ENCODE measurements around the gene CNOT1. TPM values are rescaled to one million over a fixed set of nuclear protein-coding genes. Genes with fewer than 3 reads are reported as not detected.
"Not testable (repeated sequence)": the region's sequence is repeated elsewhere in the genome, so short reads cannot be mapped to it uniquely, and the experiment has no call there.

The CNOT1 gene
- polyA plus RNA-seq, 2 donors = 53.7 to 105 TPM

DNA sequence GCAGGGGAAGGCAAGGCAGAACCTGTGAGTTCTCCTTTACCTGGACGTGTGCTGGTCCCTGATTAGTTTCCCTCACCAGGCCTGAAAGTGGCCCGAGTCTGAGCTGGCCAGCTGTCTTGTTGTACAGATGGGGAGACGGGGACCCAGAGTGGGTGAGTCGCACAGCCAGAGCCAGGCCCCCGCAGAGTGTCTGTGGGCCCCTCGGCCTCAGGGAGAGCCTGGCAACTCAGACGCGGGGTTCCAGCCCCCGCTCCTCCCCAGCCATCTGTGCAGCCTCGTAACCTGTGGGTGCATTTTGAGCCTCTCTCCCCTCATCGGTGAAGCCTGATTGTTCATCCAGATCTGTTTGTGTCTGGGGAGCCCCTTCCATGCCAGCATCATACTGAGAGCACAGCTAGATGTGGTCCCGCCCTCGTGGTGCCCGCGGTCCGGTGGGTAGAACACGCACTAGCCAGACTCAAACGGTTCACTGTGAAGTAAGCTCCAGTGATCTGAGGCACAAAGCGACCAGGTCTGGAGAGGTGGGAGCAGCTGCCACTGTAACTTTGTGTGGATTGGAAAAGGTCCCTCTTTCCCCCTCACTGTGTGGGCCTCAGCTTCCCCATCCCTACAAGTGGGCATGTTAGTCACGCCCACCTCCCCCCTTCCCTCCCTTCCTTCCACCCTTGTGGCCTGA is 135.7 kb downstream of the CNOT1 start:
- Histone ChIP-seq H3K4me3 (ENCODE audit: low read depth in 1 of 2, low read length in 2 of 2) (no peak overlapping the region), H3K36me3 (ENCODE audit: control insufficient read depth in 2 of 2, insufficient read depth in 2 of 2, low read length in 1 of 2) (peaks cover 0 to 4% of the 10 kb centered on the region in 2 donors), H3K9me3 (ENCODE audit: control insufficient read depth in 2 of 2, insufficient read depth in 1 of 2, low read depth in 1 of 2, low read length in 1 of 2) (no peaks in the 10 kb centered on the region), H3K4me1 (ENCODE audit: control insufficient read depth in 2 of 2, insufficient read depth in 2 of 2, low read length in 1 of 2) (peaks cover 0 to 4% of the 10 kb centered on the region in 2 donors), H3K27me3 (ENCODE audit: control insufficient read depth in 1 of 2, insufficient read depth in 2 of 2, low read length in 2 of 2) (no peaks in the 10 kb centered on the region), H3K27ac (ENCODE audit: low read depth in 2 of 2, low read length in 1 of 2) (no peak overlapping the region)
- 77 to 82% methylated on average over 20 of the region's 20 CpGs for WGBS, 2 donors

DNA sequence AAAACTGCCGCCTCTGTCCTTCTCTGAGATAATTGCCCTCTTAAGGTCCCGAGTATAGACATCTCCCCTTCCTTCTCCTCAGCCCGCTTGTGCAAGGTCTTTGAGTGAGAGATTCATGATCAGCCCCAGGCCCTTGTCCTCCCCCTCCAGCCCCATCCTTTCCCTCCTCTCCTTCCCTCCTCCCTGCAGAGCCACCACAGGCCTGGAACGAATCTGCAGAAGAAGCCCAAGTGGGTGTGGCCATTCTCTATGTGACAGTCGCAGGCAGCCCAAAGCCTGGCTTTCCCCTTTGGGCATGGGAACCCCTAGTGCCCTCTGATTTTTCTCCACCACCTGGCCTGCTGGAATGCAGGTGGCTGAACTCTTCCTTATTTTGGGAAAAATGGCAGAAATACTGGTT is 136.9 kb downstream of the CNOT1 start:
- Histone ChIP-seq H3K4me1 (ENCODE audit: control insufficient read depth in 2 of 2, insufficient read depth in 2 of 2, low read length in 1 of 2) (peaks cover 0 to 6% of the 10 kb centered on the region in 2 donors), H3K27me3 (ENCODE audit: control insufficient read depth in 1 of 2, insufficient read depth in 2 of 2, low read length in 2 of 2) (no peaks in the 10 kb centered on the region), H3K27ac (ENCODE audit: low read depth in 2 of 2, low read length in 1 of 2) (no peak overlapping the region), H3K36me3 (ENCODE audit: control insufficient read depth in 2 of 2, insufficient read depth in 2 of 2, low read length in 1 of 2) (peaks cover 0 to 4% of the 10 kb centered on the region in 2 donors), H3K4me3 (ENCODE audit: low read depth in 1 of 2, low read length in 2 of 2) (no peak overlapping the region), H3K9me3 (ENCODE audit: control insufficient read depth in 2 of 2, insufficient read depth in 1 of 2, low read depth in 1 of 2, low read length in 1 of 2) (no peaks in the 10 kb centered on the region)
- 55% methylated on average over 5 of the region's 5 CpGs for WGBS, 2 donors

DNA sequence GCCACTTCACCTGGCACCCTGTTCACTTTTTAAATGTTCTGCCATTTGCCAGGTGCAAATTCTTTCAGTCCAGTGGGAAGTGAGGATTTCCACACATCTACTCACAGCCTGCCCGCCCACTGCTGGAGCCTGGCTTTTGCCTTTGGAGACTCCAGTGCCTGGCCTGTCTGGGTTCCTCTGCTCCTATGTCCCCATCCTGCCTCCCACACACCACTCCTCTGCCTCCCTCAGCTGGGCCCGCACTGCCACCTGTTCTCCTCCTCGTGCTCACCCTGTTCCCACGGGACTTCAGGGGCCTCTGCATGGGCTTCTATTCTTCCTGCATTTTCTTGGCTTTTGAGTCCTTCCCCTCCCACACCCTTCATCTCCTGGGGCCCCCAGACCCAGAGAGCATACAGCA is 137.6 kb downstream of the CNOT1 start:
- Histone ChIP-seq H3K4me1 (ENCODE audit: control insufficient read depth in 2 of 2, insufficient read depth in 2 of 2, low read length in 1 of 2) (peaks cover 3 to 9% of the 10 kb centered on the region in 2 donors), H3K36me3 (ENCODE audit: control insufficient read depth in 2 of 2, insufficient read depth in 2 of 2, low read length in 1 of 2) (peaks cover 0 to 4% of the 10 kb centered on the region in 2 donors), H3K4me3 (ENCODE audit: low read depth in 1 of 2, low read length in 2 of 2) (no peak overlapping the region), H3K27me3 (ENCODE audit: control insufficient read depth in 1 of 2, insufficient read depth in 2 of 2, low read length in 2 of 2) (no peaks in the 10 kb centered on the region), H3K27ac (ENCODE audit: low read depth in 2 of 2, low read length in 1 of 2) (no peak overlapping the region), H3K9me3 (ENCODE audit: control insufficient read depth in 2 of 2, insufficient read depth in 1 of 2, low read depth in 1 of 2, low read length in 1 of 2) (no peaks in the 10 kb centered on the region)
- WGBS, 2 donors = 75 to 76% methylated on average over 4 of the region's 4 CpGs

DNA sequence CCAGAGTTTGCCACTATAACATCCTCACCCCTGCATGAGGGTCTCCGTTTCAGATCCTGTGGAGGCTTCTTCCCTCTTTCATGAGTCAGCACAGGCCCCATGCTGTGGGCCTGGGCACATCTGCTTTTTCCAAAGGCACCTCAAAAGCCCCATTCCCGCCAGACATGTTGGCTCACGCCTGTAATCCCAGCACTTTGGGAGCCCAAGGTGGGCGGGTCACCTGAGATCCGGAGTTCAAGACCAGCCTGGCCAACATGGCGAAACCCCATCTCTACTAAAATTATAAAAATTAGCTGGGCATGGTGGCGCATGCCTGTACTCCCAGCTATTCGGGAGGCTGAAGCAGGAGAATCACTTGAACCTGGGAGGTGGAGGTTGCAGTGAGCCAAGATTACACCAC is 139.1 kb downstream of the CNOT1 start:
- not testable (repeated sequence) for H3K27me3 ChIP-seq (ENCODE audit: control insufficient read depth in 1 of 2, insufficient read depth in 2 of 2, low read length in 2 of 2); H3K9me3 ChIP-seq (ENCODE audit: control insufficient read depth in 2 of 2, insufficient read depth in 1 of 2, low read depth in 1 of 2, low read length in 1 of 2); H3K36me3 ChIP-seq (ENCODE audit: control insufficient read depth in 2 of 2, insufficient read depth in 2 of 2, low read length in 1 of 2); H3K4me1 ChIP-seq (ENCODE audit: control insufficient read depth in 2 of 2, insufficient read depth in 2 of 2, low read length in 1 of 2); H3K4me3 ChIP-seq (ENCODE audit: low read depth in 1 of 2, low read length in 2 of 2); H3K27ac ChIP-seq (ENCODE audit: low read depth in 2 of 2, low read length in 1 of 2)
- WGBS, 2 donors = 85 to 90% methylated on average over 8 of the region's 8 CpGs

DNA sequence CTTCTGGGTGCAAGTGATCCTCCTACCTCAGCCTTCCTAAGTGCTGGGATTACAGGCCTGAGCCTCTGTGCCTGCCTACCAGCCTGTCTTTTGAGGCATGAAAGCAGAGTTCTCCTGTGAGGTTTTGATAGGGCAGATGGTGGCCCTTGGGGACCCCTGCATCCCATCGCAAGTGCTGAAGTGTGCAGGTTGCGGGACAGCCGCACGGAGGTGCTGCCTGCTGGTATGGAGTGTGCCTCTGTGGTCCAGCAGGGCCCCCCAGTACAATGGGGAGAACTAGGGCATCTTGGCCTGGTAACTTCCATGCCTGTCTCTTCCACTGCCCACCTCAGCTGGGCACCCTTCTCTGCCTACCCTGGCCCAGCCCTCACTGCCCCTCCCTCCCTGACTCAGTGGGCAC is 139.6 kb downstream of the CNOT1 start:
- Histone ChIP-seq H3K4me1 (ENCODE audit: control insufficient read depth in 2 of 2, insufficient read depth in 2 of 2, low read length in 1 of 2) (peaks cover 3 to 5% of the 10 kb centered on the region in 2 donors), H3K9me3 (ENCODE audit: control insufficient read depth in 2 of 2, insufficient read depth in 1 of 2, low read depth in 1 of 2, low read length in 1 of 2) (no peaks in the 10 kb centered on the region), H3K4me3 (ENCODE audit: low read depth in 1 of 2, low read length in 2 of 2) (no peak overlapping the region), H3K27me3 (ENCODE audit: control insufficient read depth in 1 of 2, insufficient read depth in 2 of 2, low read length in 2 of 2) (no peaks in the 10 kb centered on the region), H3K36me3 (ENCODE audit: control insufficient read depth in 2 of 2, insufficient read depth in 2 of 2, low read length in 1 of 2) (peaks cover 0 to 4% of the 10 kb centered on the region in 2 donors), H3K27ac (ENCODE audit: low read depth in 2 of 2, low read length in 1 of 2) (no peak overlapping the region)
- WGBS, 2 donors = 94 to 96% methylated on average over 4 of the region's 4 CpGs

DNA sequence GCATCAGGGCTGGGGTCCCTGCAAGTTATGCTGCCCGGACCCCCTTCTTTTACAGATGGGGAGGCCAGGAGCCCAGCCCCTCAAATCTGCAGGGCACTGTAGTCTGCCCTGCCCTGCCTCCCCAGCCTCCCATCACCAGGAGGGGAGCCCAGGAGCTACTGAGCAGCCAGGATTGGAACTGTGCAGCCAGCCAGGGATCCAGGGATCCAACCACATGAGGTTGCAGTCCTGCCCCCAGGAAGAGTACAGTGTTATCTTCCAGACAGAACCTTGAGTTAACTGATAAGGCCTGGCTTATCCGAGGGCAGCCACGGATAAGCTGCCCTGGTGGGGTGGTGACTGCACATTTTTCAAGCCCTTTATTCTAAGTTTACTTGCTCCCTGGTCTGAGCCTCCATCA is 141.1 kb downstream of the CNOT1 start:
- H3K4me3 ChIP-seq (ENCODE audit: low read depth in 1 of 2, low read length in 2 of 2) = no peak overlapping the region
- H3K9me3 ChIP-seq (ENCODE audit: control insufficient read depth in 2 of 2, insufficient read depth in 1 of 2, low read depth in 1 of 2, low read length in 1 of 2) = no peaks in the 10 kb centered on the region
- peaks cover 3 to 5% of the 10 kb centered on the region in 2 donors for H3K4me1 ChIP-seq (ENCODE audit: control insufficient read depth in 2 of 2, insufficient read depth in 2 of 2, low read length in 1 of 2)
- no peaks in the 10 kb centered on the region for H3K36me3 ChIP-seq (ENCODE audit: control insufficient read depth in 2 of 2, insufficient read depth in 2 of 2, low read length in 1 of 2)
- H3K27ac ChIP-seq (ENCODE audit: low read depth in 2 of 2, low read length in 1 of 2) = no peak overlapping the region
- no peaks in the 10 kb centered on the region for H3K27me3 ChIP-seq (ENCODE audit: control insufficient read depth in 1 of 2, insufficient read depth in 2 of 2, low read length in 2 of 2)
- WGBS, 2 donors = 62 to 72% methylated on average over 3 of the region's 3 CpGs

DNA sequence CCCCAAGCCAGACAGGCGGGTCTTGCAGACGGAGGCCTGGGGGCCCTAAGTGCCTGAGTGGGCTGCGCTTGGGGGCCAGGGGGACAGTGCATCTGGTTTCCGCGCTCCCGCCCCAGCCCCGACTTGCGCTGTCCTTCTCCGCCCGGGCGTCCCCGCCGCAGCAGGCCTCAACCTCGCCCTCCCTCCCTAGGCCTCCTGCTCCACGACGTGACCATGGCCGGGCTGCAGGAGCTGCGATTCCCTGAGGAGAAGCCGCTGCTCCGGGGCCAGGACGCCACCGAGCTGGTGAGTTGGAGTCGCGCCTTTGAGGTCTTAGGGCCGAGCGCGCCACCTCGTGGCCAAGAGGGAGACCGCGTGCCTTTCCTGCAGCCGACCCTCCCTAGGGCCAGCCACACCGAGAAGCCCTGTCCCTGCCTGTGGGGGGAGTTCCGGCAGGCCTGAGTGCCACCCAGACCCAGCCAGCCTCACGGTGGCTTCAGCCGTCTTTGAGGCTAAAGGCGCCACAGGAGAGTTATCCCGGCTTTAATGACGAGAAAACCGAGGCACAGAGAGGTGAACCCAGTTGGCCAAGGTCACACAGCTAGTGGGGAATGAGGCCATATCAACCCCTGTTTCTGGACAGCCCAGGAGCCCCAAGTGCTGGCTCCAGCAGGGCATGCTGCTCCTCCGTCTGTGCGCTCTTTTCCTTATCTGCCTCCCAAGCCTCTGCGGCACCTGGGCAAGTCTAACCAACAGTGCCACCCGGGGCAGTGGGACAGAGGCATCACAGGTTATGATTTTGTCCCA is 141.9 kb downstream of the CNOT1 start:
- WGBS, 2 donors = 17 to 21% methylated on average over 34 to 43 of the region's 43 CpGs
- H3K4me3 ChIP-seq (ENCODE audit: low read depth in 1 of 2, low read length in 2 of 2) = no peak overlapping the region

DNA sequence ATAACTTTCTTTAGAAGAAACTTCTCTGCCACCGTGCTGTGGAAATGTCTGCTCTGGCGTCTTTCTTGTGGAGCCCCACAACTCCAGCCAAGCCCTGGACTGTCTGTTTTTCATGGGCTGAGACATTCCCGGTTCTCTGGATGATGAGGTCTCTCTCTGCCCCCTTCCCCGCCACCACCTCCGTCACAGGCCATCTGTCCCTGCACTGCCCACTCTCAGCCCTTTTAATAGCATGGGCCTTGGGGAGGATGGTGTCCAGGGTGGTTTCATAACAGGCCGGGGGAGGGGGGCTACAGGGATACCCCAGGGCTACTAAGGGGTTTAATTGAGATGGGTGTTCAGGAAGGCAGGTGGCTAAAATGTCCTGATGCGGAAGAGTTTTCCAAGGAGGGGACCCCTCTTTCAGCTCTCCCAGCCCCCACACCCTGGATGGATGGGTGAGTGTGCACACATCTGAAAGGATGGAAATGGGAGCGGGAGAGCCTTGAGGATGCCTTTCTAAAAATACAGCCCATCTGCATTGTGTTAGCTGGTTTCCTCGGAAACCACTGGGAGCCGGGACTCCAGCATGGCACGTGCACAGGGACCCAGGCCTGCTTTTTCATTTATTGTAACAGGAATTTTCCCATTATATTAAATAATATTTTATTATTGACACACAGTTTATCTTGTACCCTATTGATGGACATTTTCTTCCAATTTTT is 144.3 kb downstream of the CNOT1 start:
- 70 to 74% methylated on average over 11 of the region's 11 CpGs for WGBS, 2 donors
- H3K27me3 ChIP-seq (ENCODE audit: control insufficient read depth in 1 of 2, insufficient read depth in 2 of 2, low read length in 2 of 2) = no peaks in the 10 kb centered on the region
- no peak overlapping the region for H3K27ac ChIP-seq (ENCODE audit: low read depth in 2 of 2, low read length in 1 of 2)
- H3K36me3 ChIP-seq (ENCODE audit: control insufficient read depth in 2 of 2, insufficient read depth in 2 of 2, low read length in 1 of 2) = no peaks in the 10 kb centered on the region
- H3K9me3 ChIP-seq (ENCODE audit: control insufficient read depth in 2 of 2, insufficient read depth in 1 of 2, low read depth in 1 of 2, low read length in 1 of 2) = no peaks in the 10 kb centered on the region
- peaks cover 3 to 5% of the 10 kb centered on the region in 2 donors for H3K4me1 ChIP-seq (ENCODE audit: control insufficient read depth in 2 of 2, insufficient read depth in 2 of 2, low read length in 1 of 2)
- no peak overlapping the region for H3K4me3 ChIP-seq (ENCODE audit: low read depth in 1 of 2, low read length in 2 of 2)

More for the DNA sequence above, 141.9 kb downstream of the CNOT1 start:
- Histone ChIP-seq H3K27ac (ENCODE audit: low read depth in 2 of 2, low read length in 1 of 2) (no peak overlapping the region), H3K27me3 (ENCODE audit: control insufficient read depth in 1 of 2, insufficient read depth in 2 of 2, low read length in 2 of 2) (no peaks in the 10 kb centered on the region), H3K4me1 (ENCODE audit: control insufficient read depth in 2 of 2, insufficient read depth in 2 of 2, low read length in 1 of 2) (peaks cover 3 to 5% of the 10 kb centered on the region in 2 donors), H3K9me3 (ENCODE audit: control insufficient read depth in 2 of 2, insufficient read depth in 1 of 2, low read depth in 1 of 2, low read length in 1 of 2) (no peaks in the 10 kb centered on the region), H3K36me3 (ENCODE audit: control insufficient read depth in 2 of 2, insufficient read depth in 2 of 2, low read length in 1 of 2) (no peaks in the 10 kb centered on the region)

DNA sequence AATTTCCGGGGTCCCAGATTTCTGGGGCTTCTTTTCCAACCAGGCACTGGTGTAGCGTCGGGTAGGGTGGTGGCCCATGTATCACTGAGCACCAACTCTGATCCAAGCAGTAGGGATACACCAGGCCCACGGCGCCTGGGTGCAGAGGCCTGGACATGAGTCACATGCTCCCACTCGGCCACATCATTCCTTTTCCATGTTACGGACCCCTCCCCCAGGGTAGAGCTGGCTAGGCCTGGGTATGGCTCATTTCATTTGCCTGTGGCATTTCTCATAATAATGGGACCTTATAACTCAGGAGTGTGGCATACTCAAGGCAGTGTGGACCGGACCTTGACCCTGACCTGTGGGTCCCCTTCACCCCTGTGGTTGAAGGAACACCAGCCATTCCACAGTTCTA is 147.7 kb downstream of the CNOT1 start:
- no peaks in the 10 kb centered on the region for H3K27me3 ChIP-seq (ENCODE audit: control insufficient read depth in 1 of 2, insufficient read depth in 2 of 2, low read length in 2 of 2)
- H3K9me3 ChIP-seq (ENCODE audit: control insufficient read depth in 2 of 2, insufficient read depth in 1 of 2, low read depth in 1 of 2, low read length in 1 of 2) = no peaks in the 10 kb centered on the region
- no peaks in the 10 kb centered on the region for H3K36me3 ChIP-seq (ENCODE audit: control insufficient read depth in 2 of 2, insufficient read depth in 2 of 2, low read length in 1 of 2)
- H3K4me3 ChIP-seq (ENCODE audit: low read depth in 1 of 2, low read length in 2 of 2) = no peak overlapping the region
- no peaks in the 10 kb centered on the region for H3K4me1 ChIP-seq (ENCODE audit: control insufficient read depth in 2 of 2, insufficient read depth in 2 of 2, low read length in 1 of 2)
- no peak overlapping the region for H3K27ac ChIP-seq (ENCODE audit: low read depth in 2 of 2, low read length in 1 of 2)
- 76 to 82% methylated on average over 8 of the region's 8 CpGs for WGBS, 2 donors

Data from esophagus (tissue), 2 donors.